HG02642 (cell line): ENCODE measurements around the gene MBD5.

Experiments
- ATAC-seq: cut with Tn5 transposase; IDR thresholded peaks from one replicate; pipeline ENCODE4 v1.9.1; 2021; ENCODE audit warnings: mild to moderate bottlenecking; ENCODE audit not compliant: unreplicated experiment, poor library complexity

The MBD5 gene

GRCh38 chr2:148022351-148022750 lies 1.5 kb downstream of the MBD5 start:
- ATAC-seq = no peak

DNA sequence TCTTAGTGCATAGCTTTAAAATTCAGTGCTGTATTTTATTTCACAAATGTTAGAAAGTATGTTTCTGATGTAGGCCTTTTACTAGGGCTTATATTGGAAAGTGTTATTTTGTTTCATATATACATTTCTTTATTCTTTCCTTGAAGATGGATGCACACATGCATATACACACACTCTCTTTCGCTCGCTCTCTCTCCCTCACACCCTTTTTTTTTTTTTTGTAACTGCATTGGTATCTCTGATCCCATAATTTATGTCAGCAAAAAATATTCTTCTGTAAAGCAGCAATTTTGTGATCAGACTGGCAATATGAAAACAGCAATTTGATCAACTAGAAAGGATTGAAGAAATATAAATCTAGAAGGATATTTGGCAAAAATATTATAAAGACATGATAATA lies 2.0 kb downstream of the MBD5 start:
- ATAC-seq = no peak

DNA sequence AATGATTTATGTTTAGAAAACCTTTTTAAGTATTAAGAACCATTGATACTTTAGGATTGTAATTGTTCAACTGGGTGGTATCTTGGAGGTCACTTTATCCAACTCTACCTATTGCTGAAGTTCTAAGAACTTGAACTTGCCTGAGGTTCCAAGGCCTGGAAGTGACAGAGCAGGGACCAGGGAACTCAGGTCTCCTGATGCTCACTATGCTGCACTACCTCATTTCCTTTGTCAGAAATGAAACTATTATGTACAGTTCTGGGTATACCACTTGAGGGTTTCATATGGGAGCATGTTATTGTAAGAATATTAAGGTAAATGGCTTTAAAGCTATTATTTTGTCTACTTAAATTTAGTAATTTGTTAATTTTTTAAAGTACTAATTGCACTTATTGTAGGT lies 3.0 kb downstream of the MBD5 start:
- peak; percentile 28 for ATAC-seq

- no peak for ATAC-seq
Observed at GRCh38 chr2:148026573-148026972, 5.7 kb downstream of the MBD5 start.

- ATAC-seq = no peak
Observed at GRCh38 chr2:148027822-148028221, 6.9 kb downstream of the MBD5 start.

DNA sequence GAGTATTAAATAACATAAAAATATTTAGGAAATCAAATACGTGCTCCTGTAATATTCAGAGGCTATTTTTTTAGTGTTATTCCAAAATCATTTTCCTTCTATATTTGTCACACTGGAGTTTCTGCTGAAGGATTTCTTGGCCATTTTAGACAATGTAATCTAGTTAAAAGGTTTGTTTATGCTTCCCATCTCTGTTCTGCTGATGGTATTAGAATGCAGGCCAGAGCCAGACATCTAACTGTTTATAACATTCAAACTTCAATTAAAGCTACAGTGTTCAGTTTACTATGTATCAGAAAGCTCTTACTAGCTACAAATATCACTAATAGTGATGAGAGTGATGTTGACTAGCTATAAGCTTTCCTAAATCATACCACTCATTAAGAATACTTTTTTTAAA lies 7.9 kb downstream of the MBD5 start:
- no peak for ATAC-seq

- no peak for ATAC-seq
Observed at GRCh38 chr2:148031152-148031551, 10.3 kb downstream of the MBD5 start.

DNA sequence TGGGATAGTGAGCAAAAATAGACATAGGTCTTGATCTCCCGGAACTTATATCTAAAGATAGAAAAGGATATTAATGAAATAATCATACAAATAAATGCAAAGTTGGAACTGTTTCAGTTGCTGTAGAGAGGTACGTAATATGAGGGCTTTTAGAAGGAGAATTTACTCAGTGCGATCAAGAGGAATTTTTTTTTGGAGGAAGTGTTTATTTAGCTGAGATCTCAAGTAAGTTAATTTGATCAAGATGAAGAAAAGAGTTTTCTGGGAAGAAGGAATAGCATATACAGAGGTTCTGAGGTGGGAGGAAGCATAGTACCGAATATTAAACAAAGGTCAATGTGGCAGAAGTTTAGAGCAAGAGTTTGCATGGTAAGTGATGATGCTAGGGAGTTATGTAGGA lies 11.3 kb downstream of the MBD5 start:
- no peak for ATAC-seq

- ATAC-seq = no peak
Observed at GRCh38 chr2:148039783-148040182, 18.9 kb downstream of the MBD5 start.

DNA sequence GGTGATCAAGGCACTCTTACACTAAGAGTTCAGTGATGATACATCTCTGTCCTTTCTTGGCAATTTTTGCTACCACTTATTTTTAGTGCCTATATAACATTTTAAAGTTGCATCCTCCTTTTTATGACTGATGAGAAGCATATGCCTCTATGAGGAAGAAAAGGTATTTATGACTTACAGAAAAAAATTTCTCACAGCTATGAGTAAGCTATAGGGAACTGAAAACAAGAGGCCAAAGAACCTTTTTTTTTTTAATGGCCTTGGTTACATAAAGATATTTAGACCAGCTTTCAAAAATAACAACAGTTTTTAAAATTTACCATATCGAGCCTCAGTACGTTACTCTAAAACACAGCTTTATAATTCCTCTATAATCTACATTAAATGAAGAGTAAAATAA lies 21.3 kb downstream of the MBD5 start:
- ATAC-seq = peak; percentile 86

DNA sequence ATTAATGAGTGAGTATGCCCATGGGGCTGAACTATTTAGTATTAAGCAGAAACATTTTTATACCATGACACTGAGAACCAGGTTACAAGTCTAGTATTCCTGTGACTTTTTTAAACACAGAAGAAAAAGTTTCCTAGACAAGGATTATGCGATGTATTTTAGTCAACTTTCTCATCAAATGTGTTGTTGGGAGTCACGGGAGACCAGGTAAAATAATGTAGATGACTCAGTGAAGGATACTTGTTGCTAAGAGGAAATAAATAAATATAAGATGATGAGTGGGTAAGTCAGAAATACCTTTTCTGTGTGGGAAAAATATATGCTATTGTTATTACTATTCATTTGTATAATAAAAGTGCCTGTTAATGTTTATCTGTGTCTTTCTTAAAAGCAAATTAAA lies 23.4 kb downstream of the MBD5 start:
- no peak for ATAC-seq

DNA sequence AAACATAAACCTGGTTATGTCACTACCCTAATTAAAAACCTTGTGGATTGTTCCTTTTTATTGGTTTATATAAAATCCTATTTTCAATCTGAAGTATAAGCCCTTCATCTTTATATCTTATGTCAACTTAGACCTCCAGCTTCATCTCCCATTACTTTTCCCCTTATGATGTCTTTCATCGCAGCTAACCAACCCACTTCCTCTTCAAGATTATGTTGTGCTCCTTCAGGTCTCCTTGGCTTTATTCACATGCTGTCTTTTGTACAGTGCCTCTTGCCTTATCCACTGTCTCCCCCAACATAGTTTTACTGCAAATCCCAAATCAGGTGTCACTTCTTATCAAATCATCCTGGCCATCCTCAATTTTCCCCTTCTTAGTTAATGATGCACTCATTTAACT lies 25.9 kb downstream of the MBD5 start:
- ATAC-seq = no peak

GRCh38 chr2:148048475-148049221 lies 27.8 kb downstream of the MBD5 start:
- ATAC-seq = peak; percentile 78

- ATAC-seq = no peak
Observed at GRCh38 chr2:148049284-148049683, 28.4 kb downstream of the MBD5 start.

DNA sequence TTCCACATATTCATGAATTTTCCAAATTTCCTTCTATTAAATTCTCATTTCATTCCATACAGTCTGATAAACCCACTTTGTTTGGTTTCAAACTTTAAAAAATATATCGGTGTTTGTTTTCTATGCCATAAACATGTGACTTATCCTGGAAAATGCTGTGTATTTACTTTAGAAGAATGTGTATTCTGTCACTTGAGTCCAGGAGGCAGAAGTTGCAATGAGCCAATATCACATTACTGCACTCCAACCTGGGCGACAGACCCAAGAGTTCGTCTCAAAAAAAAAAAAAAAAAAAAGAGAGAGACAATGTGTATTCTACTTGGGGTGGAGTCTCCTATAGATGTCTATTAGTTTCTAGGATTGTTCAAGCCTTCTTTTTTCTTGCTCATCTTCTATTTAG lies 31.8 kb downstream of the MBD5 start:
- ATAC-seq = no peak

DNA sequence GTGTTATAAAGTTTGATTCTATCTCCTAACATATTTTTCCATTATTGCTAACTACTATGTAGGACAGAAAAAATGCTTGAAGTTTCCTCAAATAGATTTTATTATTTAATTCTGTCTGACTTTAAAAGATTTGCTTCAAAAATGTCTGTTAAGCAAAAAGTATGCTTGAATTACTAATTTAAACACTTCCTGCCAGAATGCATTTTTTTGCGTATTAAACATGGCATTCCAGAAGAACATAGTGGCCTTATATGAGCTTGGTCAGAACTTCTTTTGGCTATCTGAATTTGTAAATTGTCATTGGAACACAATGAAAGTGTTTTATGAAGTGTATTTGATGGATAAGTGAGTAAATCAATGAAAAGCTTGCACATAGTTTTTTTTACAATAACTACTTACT lies 37.8 kb downstream of the MBD5 start:
- ATAC-seq = no peak

- ATAC-seq = no peak
Observed at GRCh38 chr2:148063633-148064032, 42.7 kb downstream of the MBD5 start.

- no peak for ATAC-seq
Observed at GRCh38 chr2:148065936-148066335, 45.0 kb downstream of the MBD5 start.

DNA sequence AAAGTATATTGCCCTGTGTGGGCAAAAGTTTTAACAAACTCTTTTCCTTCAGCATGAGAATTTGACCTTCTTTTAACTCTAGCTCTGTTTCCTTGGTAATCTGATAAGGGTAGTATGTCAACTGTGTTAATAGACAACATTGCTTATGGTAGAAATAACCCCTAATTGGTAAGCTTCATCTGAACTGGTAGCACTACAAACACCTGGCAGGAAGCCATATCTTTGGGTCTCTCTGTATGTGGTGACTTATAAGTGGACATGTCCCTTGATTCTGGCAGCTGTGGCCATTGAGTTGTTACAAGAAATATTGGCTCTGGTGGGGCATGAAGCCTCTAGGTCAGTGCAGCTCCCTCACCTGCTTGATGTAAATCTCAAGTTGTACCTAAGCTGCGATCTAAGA lies 46.9 kb downstream of the MBD5 start:
- ATAC-seq = no peak

- ATAC-seq = no peak
Observed at GRCh38 chr2:148071351-148071750, 50.5 kb downstream of the MBD5 start.

DNA sequence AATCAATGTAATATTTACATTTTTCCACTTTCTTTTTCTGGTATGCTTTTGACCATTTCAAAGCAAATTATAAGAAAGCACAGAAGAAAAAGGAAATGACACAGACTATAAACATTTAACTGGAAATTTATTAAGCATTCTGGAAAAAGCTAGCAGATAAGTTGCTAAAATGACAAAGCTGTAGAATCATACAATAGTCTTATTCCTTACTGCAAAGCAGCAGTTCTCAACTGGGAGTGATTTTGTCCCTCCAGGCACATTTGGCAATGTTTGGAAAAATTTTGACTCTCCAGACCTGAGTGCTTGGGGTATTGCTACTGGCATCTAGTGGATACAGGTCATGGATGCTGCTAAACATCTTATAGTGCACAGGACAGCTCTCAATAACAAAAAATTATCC lies 75.1 kb downstream of the MBD5 start:
- ATAC-seq = no peak

DNA sequence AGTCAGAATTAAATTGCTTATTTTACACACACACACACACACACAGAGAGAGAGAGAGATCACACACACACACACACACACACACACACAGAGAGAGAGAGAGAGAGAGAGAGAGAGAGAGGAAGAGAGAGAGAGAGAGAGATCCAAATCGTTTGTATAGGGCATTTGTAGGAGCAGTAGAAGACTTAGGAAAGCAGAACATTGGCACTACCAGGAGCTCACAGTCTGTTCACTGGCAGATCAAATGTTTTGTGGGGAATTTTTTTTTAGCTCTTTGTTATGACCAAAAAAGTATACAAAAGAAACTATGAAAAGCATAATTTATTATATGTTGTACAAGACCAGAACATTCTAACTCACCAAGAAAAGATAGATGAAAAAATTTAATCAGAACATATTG lies 81.8 kb downstream of the MBD5 start:
- ATAC-seq = no peak

GRCh38 chr2:148103946-148104345 lies 83.1 kb downstream of the MBD5 start:
- ATAC-seq = no peak
